IMR-90 (cell line): ENCODE measurements around the gene PCYOX1L. TPM values are rescaled to one million over a fixed set of nuclear protein-coding genes. Genes with fewer than 3 reads are reported as not detected.
"Not testable (repeated sequence)": the region's sequence is repeated elsewhere in the genome, so short reads cannot be mapped to it uniquely, and the experiment has no call there.

Source experiments
- ATAC-seq: fragments of 200-7000 bp; cut with Tn5 transposase; 2 replicates; pipeline ENCODE4 v1.9.1; 2020; ENCODE audit warnings: low read depth, mild to moderate bottlenecking, moderate library complexity
- BruUV-seq: library from RNA; stranded (reverse); fragments of 400-500 nt; replicated peaks from 2 replicates; lab custom pipeline; 2021; lab: Mats Ljungman, UMichigan
- CTCF ChIA-PET: fragments of 300-600 bp; formaldehyde crosslinking; extraction: SDS; loops from one replicate; lab custom pipeline; 2021; ENCODE audit warnings: antibody characterized with exemption; lab: Yijun Ruan, JAX
- POLR2A ChIA-PET: fragments of 300-600 bp; sonication (Branson Sonifier 250); formaldehyde crosslinking; loops from one replicate; lab custom pipeline; 2022; ENCODE audit warnings: antibody characterized with exemption; ENCODE audit not compliant: unreplicated experiment; lab: Charles Lee
- DNase-seq: peaks from one replicate; pipeline ENCODE4 v3.0.0; 2013
- H2AFZ ChIP-seq: replicated peaks from 2 replicates; pipeline ENCODE3; 2013; ENCODE audit warnings: low read length, mild to moderate bottlenecking; ENCODE audit not compliant: poor library complexity
- H2AK5ac ChIP-seq: 2 replicates; pipeline ENCODE4 v1.6.1; 2013; ENCODE audit warnings: low read depth, low read length, inconsistent platforms
- H2AK9ac ChIP-seq: replicated peaks from 2 replicates; pipeline ENCODE3; 2013; ENCODE audit warnings: mild to moderate bottlenecking, low read depth, low read length, moderate library complexity; ENCODE audit not compliant: poor library complexity
- H2BK120ac ChIP-seq: 2 replicates; pipeline ENCODE4 v1.6.1; 2013; ENCODE audit warnings: low read depth, low read length, inconsistent platforms
- H2BK15ac ChIP-seq: 3 replicates; pipeline ENCODE4 v1.6.1; 2013; ENCODE audit warnings: low read depth, low read length, inconsistent platforms
- H2BK20ac ChIP-seq: 2 replicates; pipeline ENCODE4 v1.6.1; 2013; ENCODE audit warnings: low read depth, mild to moderate bottlenecking, inconsistent platforms, low read length, moderate library complexity
- H2BK5ac ChIP-seq: 2 replicates; pipeline ENCODE4 v1.6.1; 2013; ENCODE audit warnings: mild to moderate bottlenecking, low read depth, low read length, inconsistent platforms; ENCODE audit not compliant: poor library complexity, severe bottlenecking
- H3K14ac ChIP-seq: replicated peaks from 2 replicates; pipeline ENCODE4 v1.6.1; 2013; ENCODE audit warnings: low read depth, low read length, inconsistent platforms
- H3K18ac ChIP-seq: 2 replicates; pipeline ENCODE4 v1.6.1; 2013; ENCODE audit warnings: low read depth, low read length, control low read depth
- H3K23ac ChIP-seq: 2 replicates; pipeline ENCODE4 v1.6.1; 2013; ENCODE audit warnings: low read depth, low read length, inconsistent platforms
- H3K27ac ChIP-seq: 2 replicates; pipeline ENCODE4 v1.5.1; 2013; ENCODE audit warnings: mild to moderate bottlenecking, control low read depth, low read length; ENCODE audit not compliant: insufficient read depth
- H3K27me3 ChIP-seq: 2 replicates; pipeline ENCODE4 v1.6.1; 2013; ENCODE audit warnings: low read length; ENCODE audit not compliant: control insufficient read depth, insufficient read depth
- H3K36me3 ChIP-seq: 2 replicates; pipeline ENCODE4 v1.6.1; 2013; ENCODE audit warnings: low read length, mixed read lengths; ENCODE audit not compliant: control insufficient read depth, insufficient read depth
- H3K4ac ChIP-seq: 2 replicates; pipeline ENCODE4 v1.6.1; 2013; ENCODE audit warnings: low read depth, low read length, inconsistent platforms
- H3K4me1 ChIP-seq: 2 replicates; pipeline ENCODE4 v1.6.1; 2013; ENCODE audit warnings: low read length, mixed read lengths; ENCODE audit not compliant: control insufficient read depth, insufficient read depth
- H3K4me2 ChIP-seq: 2 replicates; pipeline ENCODE4 v1.6.1; 2013; ENCODE audit warnings: low read depth, mild to moderate bottlenecking, control low read depth, low read length, moderate library complexity
- H3K4me3 ChIP-seq: 2 replicates; pipeline ENCODE4 v1.5.1; 2013; ENCODE audit warnings: low read depth, mild to moderate bottlenecking, control low read depth, low read length, moderate library complexity; ENCODE audit not compliant: insufficient read depth
- H3K56ac ChIP-seq: 2 replicates; pipeline ENCODE4 v1.6.1; 2013; ENCODE audit warnings: low read length, inconsistent platforms; ENCODE audit not compliant: insufficient read depth; ENCODE audit errors: extremely low read depth
- H3K79me1 ChIP-seq, 2 experiments: 2 replicates each; pipeline ENCODE4 v1.6.1; 2013; ENCODE audit warnings: low read length in 2 of 2, inconsistent platforms in 1 of 2, low read depth in 1 of 2
- H3K9ac ChIP-seq: 2 replicates; pipeline ENCODE4 v1.6.1; 2013; ENCODE audit warnings: low read depth, low read length, control low read depth
- H3K9me1 ChIP-seq: 2 replicates; pipeline ENCODE4 v1.6.1; 2013; ENCODE audit warnings: low read length, inconsistent platforms; ENCODE audit not compliant: insufficient read depth
- H3K9me3 ChIP-seq: 2 replicates; pipeline ENCODE4 v1.6.1; 2013; ENCODE audit warnings: low read length; ENCODE audit not compliant: control insufficient read depth, insufficient read depth
- H4K20me1 ChIP-seq: 2 replicates; pipeline ENCODE4 v1.6.1; 2013; ENCODE audit warnings: low read length, inconsistent platforms; ENCODE audit not compliant: insufficient read depth
- H4K5ac ChIP-seq: 2 replicates; pipeline ENCODE4 v1.6.1; 2013; ENCODE audit warnings: mild to moderate bottlenecking, low read depth, low read length, control low read depth
- H4K8ac ChIP-seq, 2 experiments: 2 replicates each; pipeline ENCODE4 v1.6.1; 2013; ENCODE audit warnings: low read depth in 2 of 2, low read length in 2 of 2, control low read depth in 1 of 2, inconsistent platforms in 1 of 2
- H4K91ac ChIP-seq: 2 replicates; pipeline ENCODE4 v1.6.1; 2013; ENCODE audit warnings: low read depth, low read length, inconsistent platforms; ENCODE audit not compliant: insufficient read depth
- WGBS, 2 experiments: methylation state at CpG; one replicate each; pipeline versions ENCODE4 v1.1.5 to v1.1.7; 2013; ENCODE audit warnings: missing lambda C conversion rate in 2 of 2; ENCODE audit not compliant: insufficient read length in 1 of 2; ENCODE audit errors: extremely low coverage in 2 of 2; 5-methylcytosine and 5-hydroxymethylcytosine counted together
- dilution Hi-C: fragments of 300-500 bp; cut with HindIII; formaldehyde crosslinking; loops from one replicate; pipeline ENCODE4 v1.14.3; 2018; ENCODE audit warnings: low sequenced_read_pairs; ENCODE audit not compliant: unreplicated experiment
- in situ Hi-C: fragments of 300-500 bp; cut with MboI; formaldehyde crosslinking; loops from 3 replicates; pipeline ENCODE4 v1.14.3; 2019; ENCODE audit warnings: low sequenced_read_pairs, inconsistent platforms, mixed read lengths
- intact Hi-C: fragments of 100-400 bp; cut with micrococcal nuclease; formaldehyde crosslinking; loops from 2 replicates; pipeline ENCODE4 v1.10.0; 2022
- polyA plus RNA-seq, 3 experiments: library from polyadenylated mRNA; depleted of rRNA; stranded (reverse); fragments of >200 nt; gene quantifications; 2 replicates each; pipeline ENCODE4 v1.2.3, GENCODE V29; 2012; ENCODE audit warnings: low replicate concordance in 1 of 3
- total RNA-seq: library from RNA; depleted of rRNA; stranded (reverse); fragments of >200 nt; gene quantifications from 2 replicates; pipeline ENCODE4 v1.2.3, GENCODE V29; 2012

Gene PCYOX1L
- total and polyA plus RNA-seq, 2 of the 4 experiments (the other 2 are of a cell fraction) = 7.0 to 14.3 TPM

- H3K36me3 ChIP-seq, CTCF ChIA-PET, H3K9ac ChIP-seq, H3K79me1 ChIP-seq, H2AFZ ChIP-seq, H2BK5ac ChIP-seq, H3K18ac ChIP-seq, H3K4me2 ChIP-seq, H4K8ac ChIP-seq, DNase-seq, in situ Hi-C loops, H3K9me3 ChIP-seq, H3K23ac ChIP-seq, POLR2A ChIA-PET, H4K91ac ChIP-seq, H3K4ac ChIP-seq, H2BK15ac ChIP-seq, dilution Hi-C loops, H3K14ac ChIP-seq, H4K20me1 ChIP-seq, H3K4me3 ChIP-seq, H2BK20ac ChIP-seq, H2BK120ac ChIP-seq, BruUV-seq, ATAC-seq, intact Hi-C loops, H3K9me1 ChIP-seq, H3K27ac ChIP-seq, H3K27me3 ChIP-seq, H2AK9ac ChIP-seq, H3K56ac ChIP-seq, H4K5ac ChIP-seq, H3K4me1 ChIP-seq: not testable (repeated sequence)
- H2AK5ac ChIP-seq = peak overlapping the region; percentile 29; the same call in 1 of the 2 replicates
- WGBS, 2 experiments = no CpG with 5 or more reads among the region's 7 CpGs
These were observed 41.0 kb downstream of the PCYOX1L start for GRCh38 chr5:149398747-149399266.
